WTC11 (cell line): Measurements from ENCODE around the gene CA5A. TPM values are rescaled to one million over a fixed set of nuclear protein-coding genes. Genes with fewer than 3 reads are reported as not detected.

Experiments used
- ATAC-seq: fragments of 200-7000 bp; cut with Tn5 transposase; 2 replicates; pipeline ENCODE4 v1.10.0; 2021; ENCODE audit warnings: mild to moderate bottlenecking, moderate library complexity
- CTCF ChIA-PET: fragments of 300-600 bp; sonication (Branson Sonifier 250); formaldehyde crosslinking; loops from one replicate; lab custom pipeline; 2021; ENCODE audit warnings: antibody characterized with exemption; lab: Charles Lee
- POLR2A ChIA-PET: fragments of 350-600 bp; sonication (Branson Sonifier 250); formaldehyde crosslinking; loops from one replicate; lab custom pipeline; 2021; ENCODE audit warnings: antibody characterized with exemption; lab: Charles Lee
- DNase-seq: peaks from one replicate; pipeline ENCODE4 v3.0.0; 2021; ENCODE audit warnings: low spot score
- H3K27ac Mint-ChIP-seq: 2 replicates; pipeline ENCODE4 v1.8.0; 2021; ENCODE audit warnings: mixed read lengths
- H3K27me3 Mint-ChIP-seq: 2 replicates; pipeline ENCODE4 v1.8.0; 2021; ENCODE audit warnings: low read depth, mild to moderate bottlenecking, moderate library complexity, mixed read lengths
- H3K36me3 Mint-ChIP-seq: 2 replicates; pipeline ENCODE4 v1.8.0; 2021; ENCODE audit warnings: mixed read lengths
- H3K4me1 Mint-ChIP-seq: 2 replicates; pipeline ENCODE4 v1.8.0; 2022; ENCODE audit warnings: mixed read lengths
- H3K4me3 Mint-ChIP-seq: 2 replicates; pipeline ENCODE4 v1.8.0; 2021; ENCODE audit warnings: mild to moderate bottlenecking, moderate library complexity, mixed read lengths
- H3K9me3 Mint-ChIP-seq: 2 replicates; pipeline ENCODE4 v1.8.0; 2021; ENCODE audit warnings: mixed read lengths
- CBFB ChIP-seq: sonication (generic); formaldehyde crosslinking; IDR thresholded peaks from 2 replicates; pipeline ENCODE4 v1.8.1; 2022; ENCODE audit warnings: mild to moderate bottlenecking, low read depth, missing genetic modification reagents
- FOXK1 ChIP-seq: sonication (generic); formaldehyde crosslinking; IDR thresholded peaks from 2 replicates; pipeline ENCODE4 v1.8.0; 2022; ENCODE audit warnings: mild to moderate bottlenecking, moderate library complexity, missing genetic modification reagents
- HMGA2 ChIP-seq: fragments of 250-450 bp; sonication (Bioruptor Pico); IDR thresholded peaks from 2 replicates; pipeline ENCODE4 v1.4.0; 2021; ENCODE audit warnings: mild to moderate bottlenecking, moderate library complexity
- NFATC4 ChIP-seq: fragments of 250-450 bp; sonication (Bioruptor Pico); IDR thresholded peaks from 2 replicates; pipeline ENCODE4 v1.9.0; 2021; ENCODE audit warnings: mild to moderate bottlenecking
- NR3C1 ChIP-seq: sonication (generic); formaldehyde crosslinking; conservative IDR thresholded peaks from 2 replicates; pipeline ENCODE4 v1.8.1; 2023; ENCODE audit warnings: low read depth, mild to moderate bottlenecking, missing genetic modification reagents
- RORB ChIP-seq: fragments of 250-450 bp; sonication (Bioruptor Pico); IDR thresholded peaks from 2 replicates; pipeline ENCODE4 v1.9.0; 2021; ENCODE audit warnings: mild to moderate bottlenecking
- SOX15 ChIP-seq: fragments of 250-450 bp; sonication (Bioruptor Pico); IDR thresholded peaks from 2 replicates; pipeline ENCODE4 v1.9.0; 2021; ENCODE audit warnings: mild to moderate bottlenecking
- ZNF416 ChIP-seq: fragments of 250-450 bp; sonication (Bioruptor Pico); IDR thresholded peaks from 2 replicates; pipeline ENCODE4 v1.9.0; 2021; ENCODE audit warnings: mild to moderate bottlenecking, inconsistent platforms
- total RNA-seq: library from RNA; stranded (reverse); gene quantifications from 3 replicates; pipeline ENCODE4 v1.2.3, GENCODE V29; 2021
- TF ChIP-seq, protein P1 (sequence below): sonication (generic); formaldehyde crosslinking; IDR thresholded peaks from 2 replicates; pipeline ENCODE4 v1.8.1; 2022; ENCODE audit warnings: mild to moderate bottlenecking, missing genetic modification reagents, moderate library complexity, borderline replicate concordance
- TF ChIP-seq, protein P2 (sequence below): fragments of 250-450 bp; sonication (Bioruptor Pico); IDR thresholded peaks from 2 replicates; pipeline ENCODE4 v1.9.0; 2021; ENCODE audit warnings: mild to moderate bottlenecking, borderline replicate concordance
- TF ChIP-seq, protein P3 (sequence below): sonication (generic); formaldehyde crosslinking; IDR thresholded peaks from 2 replicates; pipeline ENCODE4 v1.8.0; 2023; ENCODE audit warnings: missing genetic modification reagents, mild to moderate bottlenecking, borderline replicate concordance
- TF ChIP-seq, protein P4 (sequence below): sonication (generic); formaldehyde crosslinking; IDR thresholded peaks from 2 replicates; pipeline ENCODE4 v1.8.1; 2023; ENCODE audit warnings: mild to moderate bottlenecking, missing genetic modification reagents, moderate library complexity
- TF ChIP-seq, protein P5 (sequence below): fragments of 250-450 bp; sonication (Bioruptor Pico); IDR thresholded peaks from 2 replicates; pipeline ENCODE4 v1.8.0; 2021; ENCODE audit warnings: mild to moderate bottlenecking
- TF ChIP-seq, protein P6 (sequence below): sonication (generic); formaldehyde crosslinking; IDR thresholded peaks from 2 replicates; pipeline ENCODE4 v1.8.1; 2023; ENCODE audit warnings: mild to moderate bottlenecking, missing genetic modification reagents
- TF ChIP-seq, protein P7 (sequence below): fragments of 250-450 bp; sonication (Bioruptor Pico); IDR thresholded peaks from 2 replicates; pipeline ENCODE4 v1.9.0; 2021; ENCODE audit warnings: mild to moderate bottlenecking
- TF ChIP-seq, protein P8 (sequence below): sonication (generic); formaldehyde crosslinking; IDR thresholded peaks from 2 replicates; pipeline ENCODE4 v1.8.0; 2022; ENCODE audit warnings: mild to moderate bottlenecking, missing genetic modification reagents
- TF ChIP-seq, protein P9 (sequence below): sonication (generic); formaldehyde crosslinking; IDR thresholded peaks from 2 replicates; pipeline ENCODE4 v1.8.0; 2022; ENCODE audit warnings: mild to moderate bottlenecking, missing genetic modification reagents

CA5A gene
- total RNA-seq, 1 experiment from 2014 or later, result not detected

DNA sequence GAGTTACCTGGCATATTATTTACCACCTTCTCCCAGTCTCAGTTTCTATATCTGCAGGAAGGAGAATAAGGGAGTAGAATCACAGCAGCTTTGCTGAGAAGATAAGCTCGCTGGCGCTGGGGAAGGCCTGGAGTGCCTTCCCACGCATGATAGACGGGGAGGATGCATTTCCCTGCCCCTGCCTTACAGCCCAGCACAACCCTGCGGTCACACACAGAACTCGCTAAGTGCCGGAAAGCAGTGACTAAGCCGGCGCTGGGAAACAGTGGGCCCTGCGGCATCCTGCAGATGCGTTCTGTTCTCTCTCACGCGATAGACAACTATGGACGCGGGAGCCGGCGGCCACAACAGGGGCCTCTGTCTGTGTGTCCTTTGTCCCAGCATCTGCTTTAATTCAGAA, 4.8 kb downstream of the CA5A start (continued):
- TF ChIP-seq, protein P1, sequence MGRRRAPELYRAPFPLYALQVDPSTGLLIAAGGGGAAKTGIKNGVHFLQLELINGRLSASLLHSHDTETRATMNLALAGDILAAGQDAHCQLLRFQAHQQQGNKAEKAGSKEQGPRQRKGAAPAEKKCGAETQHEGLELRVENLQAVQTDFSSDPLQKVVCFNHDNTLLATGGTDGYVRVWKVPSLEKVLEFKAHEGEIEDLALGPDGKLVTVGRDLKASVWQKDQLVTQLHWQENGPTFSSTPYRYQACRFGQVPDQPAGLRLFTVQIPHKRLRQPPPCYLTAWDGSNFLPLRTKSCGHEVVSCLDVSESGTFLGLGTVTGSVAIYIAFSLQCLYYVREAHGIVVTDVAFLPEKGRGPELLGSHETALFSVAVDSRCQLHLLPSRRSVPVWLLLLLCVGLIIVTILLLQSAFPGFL, result no peak
- TF ChIP-seq FOXK1 (CRISPR knock-in tag), result no peak
- no peak for TF ChIP-seq ZNF416 (CRISPR knock-in tag)
- TF ChIP-seq, protein P2, sequence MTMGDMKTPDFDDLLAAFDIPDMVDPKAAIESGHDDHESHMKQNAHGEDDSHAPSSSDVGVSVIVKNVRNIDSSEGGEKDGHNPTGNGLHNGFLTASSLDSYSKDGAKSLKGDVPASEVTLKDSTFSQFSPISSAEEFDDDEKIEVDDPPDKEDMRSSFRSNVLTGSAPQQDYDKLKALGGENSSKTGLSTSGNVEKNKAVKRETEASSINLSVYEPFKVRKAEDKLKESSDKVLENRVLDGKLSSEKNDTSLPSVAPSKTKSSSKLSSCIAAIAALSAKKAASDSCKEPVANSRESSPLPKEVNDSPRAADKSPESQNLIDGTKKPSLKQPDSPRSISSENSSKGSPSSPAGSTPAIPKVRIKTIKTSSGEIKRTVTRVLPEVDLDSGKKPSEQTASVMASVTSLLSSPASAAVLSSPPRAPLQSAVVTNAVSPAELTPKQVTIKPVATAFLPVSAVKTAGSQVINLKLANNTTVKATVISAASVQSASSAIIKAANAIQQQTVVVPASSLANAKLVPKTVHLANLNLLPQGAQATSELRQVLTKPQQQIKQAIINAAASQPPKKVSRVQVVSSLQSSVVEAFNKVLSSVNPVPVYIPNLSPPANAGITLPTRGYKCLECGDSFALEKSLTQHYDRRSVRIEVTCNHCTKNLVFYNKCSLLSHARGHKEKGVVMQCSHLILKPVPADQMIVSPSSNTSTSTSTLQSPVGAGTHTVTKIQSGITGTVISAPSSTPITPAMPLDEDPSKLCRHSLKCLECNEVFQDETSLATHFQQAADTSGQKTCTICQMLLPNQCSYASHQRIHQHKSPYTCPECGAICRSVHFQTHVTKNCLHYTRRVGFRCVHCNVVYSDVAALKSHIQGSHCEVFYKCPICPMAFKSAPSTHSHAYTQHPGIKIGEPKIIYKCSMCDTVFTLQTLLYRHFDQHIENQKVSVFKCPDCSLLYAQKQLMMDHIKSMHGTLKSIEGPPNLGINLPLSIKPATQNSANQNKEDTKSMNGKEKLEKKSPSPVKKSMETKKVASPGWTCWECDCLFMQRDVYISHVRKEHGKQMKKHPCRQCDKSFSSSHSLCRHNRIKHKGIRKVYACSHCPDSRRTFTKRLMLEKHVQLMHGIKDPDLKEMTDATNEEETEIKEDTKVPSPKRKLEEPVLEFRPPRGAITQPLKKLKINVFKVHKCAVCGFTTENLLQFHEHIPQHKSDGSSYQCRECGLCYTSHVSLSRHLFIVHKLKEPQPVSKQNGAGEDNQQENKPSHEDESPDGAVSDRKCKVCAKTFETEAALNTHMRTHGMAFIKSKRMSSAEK (CRISPR knock-in tag), result no peak
- TF ChIP-seq, protein P3, sequence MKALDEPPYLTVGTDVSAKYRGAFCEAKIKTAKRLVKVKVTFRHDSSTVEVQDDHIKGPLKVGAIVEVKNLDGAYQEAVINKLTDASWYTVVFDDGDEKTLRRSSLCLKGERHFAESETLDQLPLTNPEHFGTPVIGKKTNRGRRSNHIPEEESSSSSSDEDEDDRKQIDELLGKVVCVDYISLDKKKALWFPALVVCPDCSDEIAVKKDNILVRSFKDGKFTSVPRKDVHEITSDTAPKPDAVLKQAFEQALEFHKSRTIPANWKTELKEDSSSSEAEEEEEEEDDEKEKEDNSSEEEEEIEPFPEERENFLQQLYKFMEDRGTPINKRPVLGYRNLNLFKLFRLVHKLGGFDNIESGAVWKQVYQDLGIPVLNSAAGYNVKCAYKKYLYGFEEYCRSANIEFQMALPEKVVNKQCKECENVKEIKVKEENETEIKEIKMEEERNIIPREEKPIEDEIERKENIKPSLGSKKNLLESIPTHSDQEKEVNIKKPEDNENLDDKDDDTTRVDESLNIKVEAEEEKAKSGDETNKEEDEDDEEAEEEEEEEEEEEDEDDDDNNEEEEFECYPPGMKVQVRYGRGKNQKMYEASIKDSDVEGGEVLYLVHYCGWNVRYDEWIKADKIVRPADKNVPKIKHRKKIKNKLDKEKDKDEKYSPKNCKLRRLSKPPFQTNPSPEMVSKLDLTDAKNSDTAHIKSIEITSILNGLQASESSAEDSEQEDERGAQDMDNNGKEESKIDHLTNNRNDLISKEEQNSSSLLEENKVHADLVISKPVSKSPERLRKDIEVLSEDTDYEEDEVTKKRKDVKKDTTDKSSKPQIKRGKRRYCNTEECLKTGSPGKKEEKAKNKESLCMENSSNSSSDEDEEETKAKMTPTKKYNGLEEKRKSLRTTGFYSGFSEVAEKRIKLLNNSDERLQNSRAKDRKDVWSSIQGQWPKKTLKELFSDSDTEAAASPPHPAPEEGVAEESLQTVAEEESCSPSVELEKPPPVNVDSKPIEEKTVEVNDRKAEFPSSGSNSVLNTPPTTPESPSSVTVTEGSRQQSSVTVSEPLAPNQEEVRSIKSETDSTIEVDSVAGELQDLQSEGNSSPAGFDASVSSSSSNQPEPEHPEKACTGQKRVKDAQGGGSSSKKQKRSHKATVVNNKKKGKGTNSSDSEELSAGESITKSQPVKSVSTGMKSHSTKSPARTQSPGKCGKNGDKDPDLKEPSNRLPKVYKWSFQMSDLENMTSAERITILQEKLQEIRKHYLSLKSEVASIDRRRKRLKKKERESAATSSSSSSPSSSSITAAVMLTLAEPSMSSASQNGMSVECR (CRISPR knock-in tag), result no peak
- TF ChIP-seq, protein P4, sequence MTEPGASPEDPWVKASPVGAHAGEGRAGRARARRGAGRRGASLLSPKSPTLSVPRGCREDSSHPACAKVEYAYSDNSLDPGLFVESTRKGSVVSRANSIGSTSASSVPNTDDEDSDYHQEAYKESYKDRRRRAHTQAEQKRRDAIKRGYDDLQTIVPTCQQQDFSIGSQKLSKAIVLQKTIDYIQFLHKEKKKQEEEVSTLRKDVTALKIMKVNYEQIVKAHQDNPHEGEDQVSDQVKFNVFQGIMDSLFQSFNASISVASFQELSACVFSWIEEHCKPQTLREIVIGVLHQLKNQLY (CRISPR knock-in tag), result no peak
- TF ChIP-seq HMGA2, result no peak

DNA sequence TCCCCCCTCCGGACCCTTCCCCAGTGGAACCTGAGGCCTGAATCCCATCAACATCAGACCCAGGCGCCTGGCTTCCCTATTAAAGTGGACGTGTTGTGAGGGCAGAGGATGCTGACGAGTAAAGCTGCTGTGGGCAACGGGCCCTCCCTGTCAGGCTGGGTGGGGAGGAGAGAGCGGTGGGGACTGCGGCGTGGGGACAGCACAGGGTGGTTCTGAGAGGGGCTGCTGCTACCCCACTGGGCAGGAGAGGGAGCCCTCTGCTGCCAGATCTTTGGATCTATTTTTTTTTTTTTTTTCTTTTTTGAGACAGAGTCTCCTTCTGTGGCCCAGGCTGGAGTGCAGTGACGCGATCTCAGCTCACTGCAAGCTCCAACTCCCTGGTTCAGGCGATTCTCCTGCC, 5.9 kb downstream of the CA5A start:
- Mint-ChIP-seq H3K36me3 (no peaks in the 10 kb centered on the region), H3K9me3 (no peaks in the 10 kb centered on the region), H3K27me3 (no peaks in the 10 kb centered on the region; the same call in 1 of the 2 replicates), H3K4me3 (no peak overlapping the region), H3K27ac (no peak overlapping the region), H3K4me1 (peaks cover 6% of the 10 kb centered on the region)
- POLR2A ChIA-PET, result no interaction called here
- ATAC-seq (peak; percentile 86), DNase-seq (peak; percentile 57)
- CTCF ChIA-PET, result interaction anchor here (0.7 to 1.0 kb wide), 4 partner anchors 8 to 152 kb away, joined by 3 to 5 read pairs (median 4); no protein-coding TSS in a partner anchor
- no peak for TF ChIP-seq RORB
- TF ChIP-seq CBFB, result no peak
- no peak for TF ChIP-seq SOX15
- TF ChIP-seq, protein P5, sequence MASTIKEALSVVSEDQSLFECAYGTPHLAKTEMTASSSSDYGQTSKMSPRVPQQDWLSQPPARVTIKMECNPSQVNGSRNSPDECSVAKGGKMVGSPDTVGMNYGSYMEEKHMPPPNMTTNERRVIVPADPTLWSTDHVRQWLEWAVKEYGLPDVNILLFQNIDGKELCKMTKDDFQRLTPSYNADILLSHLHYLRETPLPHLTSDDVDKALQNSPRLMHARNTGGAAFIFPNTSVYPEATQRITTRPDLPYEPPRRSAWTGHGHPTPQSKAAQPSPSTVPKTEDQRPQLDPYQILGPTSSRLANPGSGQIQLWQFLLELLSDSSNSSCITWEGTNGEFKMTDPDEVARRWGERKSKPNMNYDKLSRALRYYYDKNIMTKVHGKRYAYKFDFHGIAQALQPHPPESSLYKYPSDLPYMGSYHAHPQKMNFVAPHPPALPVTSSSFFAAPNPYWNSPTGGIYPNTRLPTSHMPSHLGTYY (CRISPR knock-in tag), result no peak
- TF ChIP-seq, protein P6, sequence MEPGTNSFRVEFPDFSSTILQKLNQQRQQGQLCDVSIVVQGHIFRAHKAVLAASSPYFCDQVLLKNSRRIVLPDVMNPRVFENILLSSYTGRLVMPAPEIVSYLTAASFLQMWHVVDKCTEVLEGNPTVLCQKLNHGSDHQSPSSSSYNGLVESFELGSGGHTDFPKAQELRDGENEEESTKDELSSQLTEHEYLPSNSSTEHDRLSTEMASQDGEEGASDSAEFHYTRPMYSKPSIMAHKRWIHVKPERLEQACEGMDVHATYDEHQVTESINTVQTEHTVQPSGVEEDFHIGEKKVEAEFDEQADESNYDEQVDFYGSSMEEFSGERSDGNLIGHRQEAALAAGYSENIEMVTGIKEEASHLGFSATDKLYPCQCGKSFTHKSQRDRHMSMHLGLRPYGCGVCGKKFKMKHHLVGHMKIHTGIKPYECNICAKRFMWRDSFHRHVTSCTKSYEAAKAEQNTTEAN (CRISPR knock-in tag), result no peak
- TF ChIP-seq NR3C1 (CRISPR knock-in tag), result no peak
- TF ChIP-seq, protein P7, sequence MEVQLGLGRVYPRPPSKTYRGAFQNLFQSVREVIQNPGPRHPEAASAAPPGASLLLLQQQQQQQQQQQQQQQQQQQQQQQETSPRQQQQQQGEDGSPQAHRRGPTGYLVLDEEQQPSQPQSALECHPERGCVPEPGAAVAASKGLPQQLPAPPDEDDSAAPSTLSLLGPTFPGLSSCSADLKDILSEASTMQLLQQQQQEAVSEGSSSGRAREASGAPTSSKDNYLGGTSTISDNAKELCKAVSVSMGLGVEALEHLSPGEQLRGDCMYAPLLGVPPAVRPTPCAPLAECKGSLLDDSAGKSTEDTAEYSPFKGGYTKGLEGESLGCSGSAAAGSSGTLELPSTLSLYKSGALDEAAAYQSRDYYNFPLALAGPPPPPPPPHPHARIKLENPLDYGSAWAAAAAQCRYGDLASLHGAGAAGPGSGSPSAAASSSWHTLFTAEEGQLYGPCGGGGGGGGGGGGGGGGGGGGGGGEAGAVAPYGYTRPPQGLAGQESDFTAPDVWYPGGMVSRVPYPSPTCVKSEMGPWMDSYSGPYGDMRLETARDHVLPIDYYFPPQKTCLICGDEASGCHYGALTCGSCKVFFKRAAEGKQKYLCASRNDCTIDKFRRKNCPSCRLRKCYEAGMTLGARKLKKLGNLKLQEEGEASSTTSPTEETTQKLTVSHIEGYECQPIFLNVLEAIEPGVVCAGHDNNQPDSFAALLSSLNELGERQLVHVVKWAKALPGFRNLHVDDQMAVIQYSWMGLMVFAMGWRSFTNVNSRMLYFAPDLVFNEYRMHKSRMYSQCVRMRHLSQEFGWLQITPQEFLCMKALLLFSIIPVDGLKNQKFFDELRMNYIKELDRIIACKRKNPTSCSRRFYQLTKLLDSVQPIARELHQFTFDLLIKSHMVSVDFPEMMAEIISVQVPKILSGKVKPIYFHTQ (CRISPR knock-in tag), result no peak
- TF ChIP-seq, protein P8, sequence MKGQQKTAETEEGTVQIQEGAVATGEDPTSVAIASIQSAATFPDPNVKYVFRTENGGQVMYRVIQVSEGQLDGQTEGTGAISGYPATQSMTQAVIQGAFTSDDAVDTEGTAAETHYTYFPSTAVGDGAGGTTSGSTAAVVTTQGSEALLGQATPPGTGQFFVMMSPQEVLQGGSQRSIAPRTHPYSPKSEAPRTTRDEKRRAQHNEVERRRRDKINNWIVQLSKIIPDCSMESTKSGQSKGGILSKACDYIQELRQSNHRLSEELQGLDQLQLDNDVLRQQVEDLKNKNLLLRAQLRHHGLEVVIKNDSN (CRISPR knock-in tag), result no peak
- no peak for TF ChIP-seq NFATC4
- TF ChIP-seq, protein P9, sequence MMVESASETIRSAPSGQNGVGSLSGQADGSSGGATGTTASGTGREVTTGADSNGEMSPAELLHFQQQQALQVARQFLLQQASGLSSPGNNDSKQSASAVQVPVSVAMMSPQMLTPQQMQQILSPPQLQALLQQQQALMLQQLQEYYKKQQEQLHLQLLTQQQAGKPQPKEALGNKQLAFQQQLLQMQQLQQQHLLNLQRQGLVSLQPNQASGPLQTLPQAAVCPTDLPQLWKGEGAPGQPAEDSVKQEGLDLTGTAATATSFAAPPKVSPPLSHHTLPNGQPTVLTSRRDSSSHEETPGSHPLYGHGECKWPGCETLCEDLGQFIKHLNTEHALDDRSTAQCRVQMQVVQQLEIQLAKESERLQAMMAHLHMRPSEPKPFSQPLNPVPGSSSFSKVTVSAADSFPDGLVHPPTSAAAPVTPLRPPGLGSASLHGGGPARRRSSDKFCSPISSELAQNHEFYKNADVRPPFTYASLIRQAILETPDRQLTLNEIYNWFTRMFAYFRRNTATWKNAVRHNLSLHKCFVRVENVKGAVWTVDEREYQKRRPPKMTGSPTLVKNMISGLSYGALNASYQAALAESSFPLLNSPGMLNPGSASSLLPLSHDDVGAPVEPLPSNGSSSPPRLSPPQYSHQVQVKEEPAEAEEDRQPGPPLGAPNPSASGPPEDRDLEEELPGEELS, result no peak
